HG03159 (cell line): ENCODE measurements around the gene MSRB3.
"Not testable (repeated sequence)": the region's sequence is repeated elsewhere in the genome, so short reads cannot be mapped to it uniquely, and the experiment has no call there.

ENCODE experiments used
- ATAC-seq: cut with Tn5 transposase; IDR thresholded peaks from one replicate; pipeline ENCODE4 v1.9.1; 2021; ENCODE audit warnings: mild to moderate bottlenecking, moderate library complexity; ENCODE audit not compliant: unreplicated experiment

MSRB3 gene

GRCh38 chr12:65449400-65449799, 170.9 kb downstream of the MSRB3 start:
- ATAC-seq, result no peak

GRCh38 chr12:65450625-65451024, 172.1 kb downstream of the MSRB3 start:
- ATAC-seq, result no peak

- ATAC-seq, result no peak
Observed at GRCh38 chr12:65454115-65454787, 175.8 kb downstream of the MSRB3 start.

DNA sequence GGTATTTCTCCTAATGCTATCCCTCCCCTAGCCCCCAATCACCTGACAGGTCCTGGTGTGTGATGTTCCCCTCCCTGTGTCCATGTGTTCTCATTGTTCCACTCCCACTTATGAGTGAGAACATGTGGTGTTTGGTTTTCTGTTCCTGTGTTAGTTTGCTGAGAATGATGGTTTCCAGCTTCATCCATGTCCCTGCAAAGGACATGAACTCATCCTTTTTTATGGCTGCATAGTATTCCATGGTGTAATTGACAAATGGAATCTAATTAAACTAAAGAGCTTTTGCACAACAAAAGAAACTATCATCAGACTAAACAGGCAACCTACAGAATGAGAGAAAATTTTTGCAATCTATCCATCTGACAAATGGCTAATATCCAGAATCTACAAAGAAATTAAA, 178.9 kb downstream of the MSRB3 start:
- not testable (repeated sequence) for ATAC-seq

DNA sequence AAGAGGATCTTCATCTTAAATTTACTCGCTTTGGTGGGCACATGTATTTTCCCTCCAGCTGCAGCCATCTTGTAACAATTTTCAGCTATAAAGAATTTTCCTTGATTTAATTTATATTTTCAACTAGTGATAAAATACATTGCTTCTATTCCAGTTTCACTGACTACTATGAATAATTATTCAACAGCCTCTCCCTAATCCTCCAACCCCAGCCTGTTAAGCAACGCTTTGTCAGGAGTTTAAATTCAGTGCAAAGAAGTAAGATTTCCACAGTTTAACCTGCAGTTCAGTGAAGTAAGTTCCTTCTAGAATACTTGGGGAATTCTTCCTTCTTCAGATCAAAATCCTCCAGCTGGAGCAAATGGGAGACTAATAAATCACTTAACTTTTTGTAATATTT, 180.2 kb downstream of the MSRB3 start:
- ATAC-seq, result no peak

- no peak for ATAC-seq
Observed at GRCh38 chr12:65459545-65459944, 181.1 kb downstream of the MSRB3 start.

DNA sequence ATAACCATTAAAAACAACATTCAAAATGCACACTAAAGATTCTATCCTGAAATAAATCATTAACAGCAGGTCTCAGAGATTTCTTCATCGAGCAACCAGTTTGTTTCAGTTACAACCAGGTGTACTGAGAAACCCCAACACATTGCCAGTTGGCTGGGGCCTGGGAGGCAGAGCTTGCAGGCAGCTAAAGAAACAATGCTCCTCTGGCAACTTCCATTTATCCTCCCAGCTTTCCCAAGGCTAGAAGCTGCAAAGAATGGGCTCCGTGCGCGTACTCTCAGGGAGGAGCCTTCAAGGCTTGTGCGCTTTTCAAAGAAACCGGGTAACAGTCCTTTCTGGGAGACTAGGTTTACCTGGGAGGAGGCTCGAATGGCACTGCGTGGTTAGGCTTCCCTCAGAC, 181.6 kb downstream of the MSRB3 start:
- ATAC-seq, result no peak

- ATAC-seq, result no peak
Observed at GRCh38 chr12:65461017-65461416, 182.5 kb downstream of the MSRB3 start.

GRCh38 chr12:65462484-65462883, 184.0 kb downstream of the MSRB3 start:
- ATAC-seq, result no peak

DNA sequence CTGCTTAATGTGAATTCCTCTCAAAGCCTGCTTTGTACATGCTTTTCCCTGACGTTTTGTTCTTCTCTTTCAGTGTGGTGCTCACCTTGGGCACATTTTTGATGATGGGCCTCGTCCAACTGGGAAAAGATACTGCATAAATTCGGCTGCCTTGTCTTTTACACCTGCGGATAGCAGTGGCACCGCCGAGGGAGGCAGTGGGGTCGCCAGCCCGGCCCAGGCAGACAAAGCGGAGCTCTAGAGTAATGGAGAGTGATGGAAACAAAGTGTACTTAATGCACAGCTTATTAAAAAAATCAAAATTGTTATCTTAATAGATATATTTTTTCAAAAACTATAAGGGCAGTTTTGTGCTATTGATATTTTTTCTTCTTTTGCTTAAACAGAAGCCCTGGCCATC, 184.6 kb downstream of the MSRB3 start:
- no peak for ATAC-seq

DNA sequence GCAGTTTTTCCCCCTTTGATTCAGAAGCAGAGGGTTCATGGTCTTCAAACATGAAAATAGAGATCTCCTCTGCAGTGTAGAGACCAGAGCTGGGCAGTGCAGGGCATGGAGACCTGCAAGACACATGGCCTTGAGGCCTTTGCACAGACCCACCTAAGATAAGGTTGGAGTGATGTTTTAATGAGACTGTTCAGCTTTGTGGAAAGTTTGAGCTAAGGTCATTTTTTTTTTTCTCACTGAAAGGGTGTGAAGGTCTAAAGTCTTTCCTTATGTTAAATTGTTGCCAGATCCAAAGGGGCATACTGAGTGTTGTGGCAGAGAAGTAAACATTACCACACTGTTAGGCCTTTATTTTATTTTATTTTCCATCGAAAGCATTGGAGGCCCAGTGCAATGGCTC, 185.1 kb downstream of the MSRB3 start:
- ATAC-seq, result no peak

DNA sequence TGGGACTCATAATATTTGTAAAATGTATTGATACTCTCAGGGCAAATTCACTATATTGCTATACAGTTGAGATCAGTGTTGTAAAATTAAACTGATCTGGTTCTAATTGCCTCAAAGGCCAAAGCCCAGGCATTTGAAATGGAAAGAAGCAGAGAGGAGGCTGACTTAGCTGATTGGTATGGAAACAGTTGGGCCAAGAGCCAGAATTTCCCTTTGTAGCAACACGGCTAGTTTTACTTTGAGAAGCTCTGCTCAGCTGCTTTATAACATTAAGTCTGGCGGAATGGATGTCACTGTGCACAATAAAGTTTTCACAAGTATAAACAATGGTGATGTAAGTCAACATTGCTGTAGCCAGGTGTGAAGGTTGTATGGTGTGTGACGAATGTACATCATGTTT, 186.4 kb downstream of the MSRB3 start:
- no peak for ATAC-seq

GRCh38 chr12:65465766-65466547, 187.5 kb downstream of the MSRB3 start:
- ATAC-seq, result no peak

DNA sequence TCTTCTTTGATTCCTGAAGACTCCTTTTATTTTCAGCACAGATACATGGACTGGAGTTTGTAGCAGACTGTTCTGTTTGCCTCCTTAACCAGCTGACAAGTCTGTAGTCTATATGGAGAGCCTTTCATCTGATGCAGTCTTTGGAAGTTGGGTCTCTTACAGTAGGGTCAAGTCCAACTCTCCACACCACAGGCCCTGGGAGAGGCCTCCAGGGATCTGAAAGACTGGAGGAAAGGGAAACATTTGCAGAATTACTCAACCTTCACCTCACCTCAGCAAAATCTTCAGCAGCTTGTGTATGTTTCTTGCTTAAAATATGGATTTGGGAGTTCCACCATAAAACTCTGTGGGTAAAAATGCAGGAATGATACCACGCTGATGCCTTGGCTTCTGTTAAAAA, 188.4 kb downstream of the MSRB3 start:
- ATAC-seq, result no peak

DNA sequence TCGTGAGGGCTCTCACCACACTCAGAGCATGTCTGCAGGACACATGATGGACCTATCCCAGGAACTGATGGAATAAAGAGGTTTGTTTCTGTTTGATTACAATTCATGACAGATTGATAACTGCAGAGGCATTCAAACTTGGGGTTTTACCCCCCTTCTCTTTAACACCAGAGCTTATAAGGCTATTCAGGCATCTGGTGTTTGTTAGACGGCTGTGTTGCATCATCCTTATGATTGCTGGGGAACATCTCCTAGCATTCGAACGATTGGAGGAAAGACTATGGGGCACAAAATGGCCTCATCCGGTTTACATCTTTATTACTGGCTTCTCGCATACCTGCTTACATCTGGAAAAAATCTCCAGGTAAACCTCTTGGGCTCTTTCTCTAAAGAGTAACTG, 191.8 kb downstream of the MSRB3 start:
- ATAC-seq, result no peak

GRCh38 chr12:65472079-65472478, 193.6 kb downstream of the MSRB3 start:
- ATAC-seq, result no peak

DNA sequence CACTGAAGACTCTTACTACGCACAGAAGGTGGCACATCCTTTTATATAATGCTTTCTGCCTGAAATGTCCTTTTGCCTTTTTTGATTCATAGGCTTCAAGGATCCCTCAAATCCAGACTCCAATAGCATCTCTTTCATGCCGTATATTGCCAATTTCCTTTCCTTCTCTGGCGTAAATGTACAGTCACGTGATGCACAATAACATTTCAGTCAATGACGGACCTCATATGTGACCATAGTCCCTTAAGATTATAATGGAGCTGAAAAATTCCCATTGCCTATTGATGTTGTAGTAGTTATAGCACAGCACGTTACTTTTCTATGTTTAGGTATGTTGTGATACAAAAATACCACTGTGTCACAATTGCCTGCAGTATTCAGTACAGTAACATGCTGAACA, 196.3 kb downstream of the MSRB3 start:
- ATAC-seq, result no peak

GRCh38 chr12:65477721-65478120, 199.2 kb downstream of the MSRB3 start:
- no peak for ATAC-seq

DNA sequence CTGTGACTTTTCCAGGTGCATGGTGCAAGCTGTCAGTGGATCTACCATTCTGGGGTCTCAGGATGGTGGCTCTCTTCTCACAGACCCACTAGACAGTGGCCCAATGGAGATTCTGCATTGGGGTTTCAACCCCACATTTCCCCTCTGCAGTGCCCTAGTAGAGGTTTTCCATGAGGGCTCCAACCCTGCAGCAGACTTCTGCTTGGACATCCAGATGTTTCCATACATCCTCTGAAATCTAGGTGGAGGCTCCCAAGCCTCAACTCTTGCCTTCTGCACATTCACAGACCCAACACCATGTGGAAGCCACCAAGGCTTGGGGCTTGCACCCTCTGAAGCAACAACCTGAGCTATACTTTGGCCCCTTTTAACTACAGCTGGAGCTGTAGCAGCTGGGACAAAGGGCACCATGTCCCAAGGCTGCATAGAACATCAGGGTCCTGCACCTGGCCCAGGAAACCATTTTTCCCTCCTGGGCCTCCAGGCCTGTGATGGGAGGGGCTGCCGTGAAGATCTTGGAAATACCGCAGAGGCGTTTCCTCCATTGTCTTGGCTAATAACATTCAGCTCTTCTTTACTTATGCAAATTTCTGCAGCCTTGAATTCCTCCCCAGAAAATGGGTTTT, 205.5 kb downstream of the MSRB3 start:
- ATAC-seq, result not testable (repeated sequence)

DNA sequence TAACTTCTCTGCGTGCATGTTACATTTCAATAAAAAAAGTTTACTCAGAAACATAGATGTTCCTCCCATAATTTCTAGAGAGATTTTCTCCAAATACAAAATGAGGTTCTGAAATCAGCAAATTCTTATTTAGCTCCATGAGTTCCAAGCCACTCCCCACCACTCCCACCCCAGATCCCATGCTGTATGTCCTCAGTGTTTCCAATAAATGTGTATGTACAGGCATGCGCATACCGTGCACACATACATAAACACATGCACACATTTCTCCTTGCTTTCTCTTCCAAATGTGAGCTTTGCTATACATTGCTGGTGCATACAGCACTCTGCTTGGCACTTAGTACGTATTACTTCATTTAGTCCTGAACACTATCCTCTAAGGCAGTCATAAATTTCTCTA, 209.7 kb downstream of the MSRB3 start:
- ATAC-seq, result no peak

GRCh38 chr12:65490250-65490649, 211.8 kb downstream of the MSRB3 start:
- no peak for ATAC-seq
